Measurements from ENCODE around the gene DHCR24.

Gene DHCR24

DNA sequence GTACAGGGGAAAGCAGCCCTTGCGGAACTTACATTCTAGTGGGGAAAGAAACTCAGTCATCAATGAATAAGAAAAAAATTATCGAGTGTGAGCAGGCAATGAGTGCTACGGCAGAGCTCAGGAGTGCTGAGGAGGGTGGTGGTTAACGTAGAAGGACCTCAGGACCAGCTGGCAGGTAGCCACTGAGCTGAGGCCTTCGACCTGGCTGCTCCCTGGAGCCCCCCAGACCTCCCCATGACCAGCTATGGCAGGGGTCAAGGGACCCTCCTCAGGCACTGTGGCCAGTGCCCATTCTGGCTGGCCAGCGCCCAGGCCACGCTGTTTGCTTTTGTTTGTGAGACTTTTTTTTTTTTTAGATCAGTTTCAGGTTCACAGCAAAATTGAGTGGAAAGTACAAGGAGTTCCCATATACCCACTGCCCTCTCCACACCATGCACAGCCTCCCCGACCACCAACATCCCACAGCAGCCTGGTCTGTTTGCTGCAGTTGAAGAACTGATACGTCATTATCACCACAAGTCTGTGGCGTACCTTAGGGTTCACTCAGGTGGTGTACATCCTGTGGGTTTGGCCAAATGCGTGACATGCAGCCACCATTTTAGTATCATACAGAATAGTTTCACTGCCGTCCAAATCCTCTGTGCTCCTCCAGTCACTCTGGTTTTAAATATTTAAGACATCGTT is 74.1 kb downstream of the DHCR24 start:
- DNase-seq, result no peak

DNA sequence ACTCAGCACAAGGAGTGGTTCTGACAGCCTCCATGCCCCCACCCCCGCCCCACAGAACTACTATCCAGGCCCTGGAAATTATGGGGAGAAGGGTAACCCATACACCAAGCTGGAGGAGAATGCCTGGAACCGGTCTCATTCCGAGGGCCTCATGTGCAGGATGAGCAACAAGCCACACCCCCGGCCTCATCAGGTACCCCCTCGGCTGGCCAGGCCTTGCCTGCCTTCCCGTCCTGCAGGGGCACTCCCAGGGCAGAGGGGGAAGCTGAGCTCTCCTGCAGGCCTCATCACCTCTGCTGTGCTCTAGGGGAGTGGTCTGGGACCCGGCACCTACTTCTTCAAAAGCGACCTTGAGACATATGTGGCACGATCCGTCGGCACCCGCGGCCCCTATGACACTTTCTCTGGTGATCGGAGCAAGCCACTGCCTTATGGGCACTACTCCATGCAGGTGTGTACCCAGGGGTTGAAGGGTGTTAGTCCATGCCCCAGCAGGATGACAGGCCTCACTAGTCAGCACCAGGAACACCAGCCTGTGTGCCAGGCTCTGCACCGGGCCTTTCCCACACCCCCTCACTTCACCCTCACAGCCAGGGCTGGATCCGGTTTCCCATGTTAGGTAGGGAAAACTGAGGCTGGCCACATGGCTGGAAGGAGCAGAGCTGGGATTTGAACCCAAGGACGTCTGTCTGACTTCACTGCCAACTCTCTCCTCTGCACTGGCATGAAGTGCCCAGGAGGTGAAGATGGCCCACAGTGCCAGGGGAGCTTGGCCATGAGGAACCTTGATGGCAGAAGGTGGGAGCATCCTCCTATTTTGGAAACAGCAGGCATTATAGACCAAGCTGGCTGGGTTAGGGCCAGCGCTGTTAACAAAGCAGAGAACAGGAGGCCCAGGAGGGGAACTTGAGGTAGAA is 75.0 kb downstream of the DHCR24 start:
- DNase-seq, result no peak

DNA sequence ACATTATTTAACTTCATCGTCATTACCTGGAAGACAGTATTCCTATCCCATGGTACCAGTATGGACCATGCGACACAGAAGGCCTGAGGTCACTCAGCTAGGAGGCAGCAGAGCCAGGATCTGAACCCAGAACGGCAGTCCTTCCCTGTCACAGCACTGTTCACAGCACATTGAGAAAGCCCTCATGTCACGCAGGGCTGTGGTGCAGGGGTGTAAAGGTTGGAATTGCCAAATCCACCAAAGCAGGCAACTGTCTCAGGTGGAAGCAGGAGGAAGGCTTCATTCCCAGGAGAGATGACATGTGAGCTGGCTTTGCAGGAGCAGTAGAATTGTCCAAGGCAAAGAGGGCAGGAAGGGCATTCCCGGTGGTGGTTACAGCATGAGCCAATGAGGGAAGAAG is 75.9 kb downstream of the DHCR24 start:
- no peak for DNase-seq

DNA sequence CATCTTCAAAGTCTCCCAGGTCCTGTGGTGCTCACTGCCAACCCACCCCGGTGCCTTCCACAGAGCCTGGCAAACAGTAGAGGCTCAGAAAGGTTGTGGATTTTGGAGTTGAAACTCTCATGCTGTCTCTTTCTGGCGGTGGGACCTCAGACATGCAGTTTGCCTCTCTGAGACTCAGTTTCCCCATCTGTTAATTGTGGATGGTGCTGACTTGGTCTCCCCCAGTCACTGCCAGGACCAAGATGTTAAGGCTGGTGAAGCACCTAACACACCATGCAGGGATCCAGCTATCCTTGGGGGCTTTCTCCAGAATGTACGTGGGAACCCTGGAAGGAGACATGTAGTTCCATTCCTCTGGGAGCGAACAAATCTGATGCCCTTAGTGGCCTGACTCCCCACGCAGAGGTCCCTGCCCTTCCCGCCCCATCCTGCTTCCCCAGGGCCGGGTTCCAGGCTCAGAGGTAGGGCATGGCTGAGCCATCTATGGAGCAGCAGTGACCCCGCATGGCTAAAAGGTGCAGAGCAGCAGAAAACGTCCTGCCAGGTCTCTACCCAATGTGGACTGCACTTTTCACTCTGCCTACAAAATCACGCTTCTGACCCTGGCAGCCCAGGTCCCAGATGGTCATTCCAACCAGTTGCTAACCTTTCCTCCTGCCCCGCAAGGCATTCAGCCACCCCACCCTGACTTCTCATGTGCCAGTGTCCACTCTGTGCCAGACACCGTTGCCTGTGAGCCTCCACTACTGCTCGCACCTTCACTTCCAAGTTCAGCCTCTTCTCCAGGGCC is 76.6 kb downstream of the DHCR24 start:
- DNase-seq, result peak; percentile 55 to 67

DNA sequence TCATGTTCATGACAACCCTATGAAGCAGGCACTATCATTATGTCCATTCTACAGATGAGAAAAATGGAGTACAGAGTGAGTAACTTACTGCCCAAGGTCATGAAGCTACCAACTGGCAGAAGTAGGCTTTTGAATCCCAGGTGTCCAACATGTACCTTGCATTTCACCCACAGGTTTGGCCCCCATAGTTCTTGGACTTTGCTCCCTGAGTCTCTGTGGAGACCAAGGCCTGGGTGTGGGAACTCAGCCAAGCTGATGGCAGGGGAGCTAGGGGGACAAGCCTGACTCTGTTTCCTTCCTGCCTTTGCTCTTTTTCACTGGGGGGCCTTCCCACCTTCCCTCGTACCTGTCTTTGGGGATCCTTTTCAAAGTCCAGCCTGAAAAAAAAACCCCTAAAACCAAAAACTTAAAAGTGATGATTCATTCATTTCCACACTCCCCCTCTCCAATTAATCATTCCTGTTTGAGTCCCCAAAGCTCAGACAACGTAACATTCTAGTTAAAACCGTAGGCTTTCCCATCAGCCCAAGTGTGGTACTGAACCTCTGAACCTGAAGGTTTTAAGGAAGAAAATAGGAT is 77.4 kb downstream of the DHCR24 start:
- DNase-seq, result no peak

DNA sequence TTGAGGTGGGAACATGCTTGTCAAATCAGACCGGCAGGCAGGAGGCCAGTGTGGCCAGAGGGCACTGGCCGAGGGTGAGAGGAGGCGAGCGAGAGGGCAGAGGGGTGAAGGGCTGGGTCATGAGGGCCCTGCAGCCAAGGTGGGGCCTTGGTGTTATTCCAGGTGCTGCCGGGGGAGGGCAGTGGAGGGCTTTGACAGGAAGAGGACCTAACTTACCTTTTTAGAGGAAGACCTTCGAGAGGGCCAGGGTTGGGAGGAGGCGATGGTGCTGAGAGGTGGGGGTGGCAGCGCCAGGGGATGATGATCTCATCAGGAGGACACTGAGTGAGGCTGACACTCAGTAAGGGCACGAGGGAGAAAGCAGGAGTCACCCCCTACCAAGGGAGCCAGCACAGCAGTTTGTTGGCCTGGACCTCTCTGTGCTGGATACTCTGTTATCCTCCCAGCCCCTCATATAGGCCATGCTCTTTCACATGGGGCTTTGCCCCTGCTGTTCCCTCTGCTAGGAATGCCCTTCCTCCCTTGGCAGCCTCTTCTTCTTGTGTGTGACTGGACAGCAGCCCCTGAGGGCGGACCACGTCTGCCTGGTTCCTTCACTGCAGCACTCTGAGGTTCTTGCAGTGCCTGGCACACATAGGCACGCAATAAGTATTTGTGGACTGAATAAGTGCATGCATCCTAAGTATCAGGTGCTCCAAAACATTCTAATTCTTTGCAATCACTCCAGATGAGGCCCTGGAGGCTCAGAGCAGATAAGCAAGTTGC is 78.4 kb downstream of the DHCR24 start:
- no peak for DNase-seq

DNA sequence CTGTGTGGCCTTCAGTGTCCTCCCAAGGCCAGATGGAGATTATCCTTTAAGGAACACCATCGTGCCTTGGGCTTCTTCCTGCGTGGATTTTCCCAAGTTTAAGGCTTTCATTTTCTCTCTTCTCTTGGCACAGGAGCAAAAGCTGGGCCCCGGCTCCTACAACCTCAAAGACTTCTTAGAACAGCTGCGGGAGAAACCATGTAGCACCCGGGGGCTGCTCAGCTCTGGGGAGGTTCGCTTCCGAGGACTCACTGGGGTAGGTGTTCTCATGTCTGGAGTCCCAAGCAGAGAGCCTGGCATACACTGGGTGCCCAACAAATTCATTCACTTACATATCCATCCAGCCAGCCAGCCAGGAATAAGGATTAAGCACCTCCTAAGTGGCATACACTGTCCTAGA is 79.2 kb downstream of the DHCR24 start:
- no peak for DNase-seq

DNA sequence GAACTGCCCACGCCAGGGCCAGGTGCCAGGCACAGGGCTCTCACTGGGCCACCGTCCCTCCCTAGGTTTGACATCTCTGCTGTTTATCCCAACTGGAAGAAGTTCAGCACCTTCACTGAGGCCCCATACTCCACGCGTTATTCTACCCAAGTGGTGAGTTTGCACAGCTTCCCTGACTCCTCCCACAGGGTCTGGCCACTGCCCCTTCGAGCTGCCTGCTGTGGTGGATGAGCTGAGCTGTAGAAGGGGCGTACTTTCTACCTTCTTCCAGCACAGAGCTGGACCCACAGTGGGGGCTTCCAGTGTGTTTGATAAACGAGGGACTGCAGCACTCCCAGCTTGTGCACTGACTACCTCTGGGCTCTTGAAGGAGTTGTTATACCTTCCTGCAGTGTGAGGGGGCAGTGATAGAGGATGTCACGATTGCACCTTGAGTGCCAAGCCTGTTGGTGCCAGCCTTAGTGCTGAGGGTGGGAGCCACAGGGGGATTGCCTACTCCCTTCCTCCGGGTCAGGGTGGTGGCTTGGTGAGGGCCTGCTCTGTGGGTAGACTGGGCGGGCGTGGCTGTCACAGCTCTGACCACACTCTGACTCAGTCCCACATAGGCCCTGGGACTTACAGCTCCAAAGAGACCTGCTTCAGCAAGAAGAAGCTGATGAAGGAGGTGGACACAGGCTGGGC is 79.9 kb downstream of the DHCR24 start:
- no peak for DNase-seq

DNA sequence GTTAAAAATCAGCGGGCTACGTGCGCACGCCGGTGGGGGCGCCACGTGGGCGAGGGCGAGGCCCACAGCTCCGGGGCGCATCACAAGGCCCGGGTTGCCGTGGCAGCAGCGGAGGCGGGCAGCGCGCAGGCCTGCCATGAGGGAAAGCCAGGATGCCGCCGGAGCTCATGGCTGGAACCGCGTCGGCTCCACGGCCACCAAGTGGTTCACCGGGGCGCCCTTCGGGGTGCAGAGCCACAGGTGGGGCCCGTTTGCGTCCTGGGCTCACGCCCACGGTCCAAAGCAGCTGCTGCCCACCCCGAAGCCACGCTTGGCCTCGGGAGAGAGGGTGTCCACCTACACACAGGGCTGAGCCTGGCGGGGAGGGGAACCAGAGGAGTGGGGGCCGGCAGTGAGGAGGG is 81.0 kb downstream of the DHCR24 start:
- DNase-seq, result no peak

DNA sequence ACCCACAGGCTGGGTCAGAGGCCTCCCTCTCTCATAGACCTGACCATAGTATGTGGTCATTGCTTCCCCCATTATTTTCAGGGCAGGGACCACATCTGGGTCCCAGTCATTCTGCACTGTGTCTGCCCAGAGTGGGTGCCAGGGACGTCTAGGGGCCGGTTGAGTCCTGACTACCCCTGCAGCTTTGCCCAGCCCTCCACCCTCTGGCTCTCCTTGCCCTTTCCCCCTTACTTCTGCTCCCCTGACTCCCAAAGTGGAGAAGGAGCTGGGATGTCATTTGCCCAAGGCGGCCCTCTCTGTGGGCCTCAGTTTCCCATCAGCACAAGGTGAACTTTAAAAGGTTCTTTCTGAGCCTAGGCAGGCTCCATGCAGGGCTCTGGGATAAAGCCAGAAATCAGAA is 81.5 kb downstream of the DHCR24 start:
- no peak for DNase-seq

DNA sequence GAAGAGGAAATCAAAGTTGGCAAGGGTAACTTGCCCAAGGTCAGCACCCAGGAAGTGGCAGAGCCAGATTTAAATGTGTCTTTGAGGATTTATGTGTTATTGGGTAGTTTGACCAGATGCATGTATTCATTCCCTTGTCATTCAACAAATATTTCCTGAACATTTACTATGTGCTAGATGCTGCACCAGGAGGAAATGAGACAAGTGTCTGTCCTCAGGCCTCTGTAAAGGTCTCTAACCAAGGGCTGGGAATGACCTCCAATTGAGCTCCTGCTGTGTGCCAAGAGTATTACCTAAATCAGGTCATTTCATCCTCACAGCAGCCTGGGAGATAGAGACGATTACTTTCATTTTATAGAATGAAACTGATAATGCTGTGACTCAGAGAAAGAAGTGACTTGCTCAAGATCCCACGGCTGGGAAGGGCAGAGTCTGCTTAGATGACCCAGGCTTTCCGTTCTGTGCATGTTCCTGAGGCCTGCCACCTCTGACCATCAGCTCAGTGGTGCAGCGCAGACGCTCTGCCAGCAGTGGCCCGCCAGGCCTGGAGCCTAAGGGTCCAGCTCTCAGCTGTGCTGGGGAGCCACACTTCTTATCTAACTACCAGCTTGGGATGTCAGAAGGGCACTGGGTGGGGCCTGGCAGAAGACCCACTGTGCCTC is 82.4 kb downstream of the DHCR24 start:
- no peak for DNase-seq

DNA sequence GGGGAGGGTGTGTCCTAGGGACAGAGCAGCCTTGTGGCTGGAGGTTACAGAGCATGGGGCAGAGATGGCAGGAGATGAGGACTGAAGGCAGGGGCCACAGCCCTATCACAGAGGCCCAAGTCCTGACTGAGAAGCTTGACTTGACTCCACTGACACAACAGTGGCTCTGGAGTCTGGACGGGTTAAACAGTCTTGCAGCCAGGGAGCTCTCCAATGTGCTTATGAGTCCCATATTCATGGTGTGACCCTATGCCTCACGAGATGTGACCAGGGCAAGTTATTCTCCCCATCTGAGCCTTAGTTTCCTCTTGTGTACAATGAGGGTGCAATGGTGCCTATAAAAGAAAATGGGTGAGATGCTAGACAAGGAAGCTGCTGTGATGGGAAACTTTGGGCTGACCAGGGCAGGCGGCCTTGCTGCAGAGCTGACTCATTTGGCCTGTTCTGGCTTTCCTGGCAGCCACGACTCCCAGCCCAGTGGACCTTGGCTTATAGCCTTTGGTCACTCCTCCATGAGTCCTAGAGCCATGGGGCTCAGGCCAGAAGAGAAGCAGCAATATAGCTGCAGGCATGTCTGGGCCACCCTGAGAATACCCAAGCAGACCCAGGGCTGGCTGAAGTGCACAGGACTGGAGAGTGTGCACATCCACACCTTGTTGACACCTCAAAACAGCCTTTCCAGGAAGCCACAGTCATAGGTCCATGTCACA is 83.1 kb downstream of the DHCR24 start:
- no peak for DNase-seq

DNA sequence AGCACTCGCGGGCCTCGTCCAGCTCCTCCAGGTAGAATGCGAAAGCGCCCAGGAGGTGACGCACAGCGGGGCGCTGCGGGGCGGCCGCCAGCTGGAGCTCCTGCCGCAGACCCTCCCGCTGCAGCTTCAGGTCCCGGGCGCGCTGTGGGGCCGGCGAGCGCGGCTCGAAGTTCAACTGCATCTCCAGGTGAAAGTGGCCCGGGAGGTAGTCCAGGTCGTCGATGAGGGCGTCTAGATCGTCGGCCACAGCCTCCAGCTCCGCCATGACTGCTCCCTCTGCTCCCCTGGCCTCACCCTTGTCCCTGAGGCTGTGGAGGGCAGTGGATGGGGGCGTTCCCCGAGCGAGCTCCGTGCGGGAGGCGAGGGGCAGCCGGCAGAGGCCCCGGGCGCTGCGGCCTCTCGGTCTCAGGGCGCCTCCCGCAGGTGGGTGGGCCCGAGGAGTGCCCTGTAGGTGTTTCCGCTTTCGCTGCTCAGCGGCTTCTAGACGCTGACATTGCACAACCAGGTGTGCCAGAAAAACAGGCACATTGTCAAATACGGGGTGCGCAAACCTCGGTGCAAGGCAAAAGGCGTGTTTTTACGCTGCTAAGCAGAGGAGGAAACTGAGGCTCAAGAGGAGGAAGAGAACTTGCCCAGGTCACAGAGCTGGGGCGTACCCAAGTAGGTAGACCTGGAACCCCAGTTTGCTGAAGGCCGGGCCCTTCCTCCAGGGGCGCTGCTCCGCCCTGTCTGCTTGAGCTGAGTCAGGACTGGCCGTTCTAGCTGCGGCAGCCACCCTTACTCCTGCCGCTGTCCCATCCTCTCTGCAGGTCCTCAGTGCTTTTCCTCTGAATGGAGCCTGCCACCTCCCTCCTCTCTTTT is 85.9 kb downstream of the DHCR24 start, which contains the start of gene TTC22:
TTC22 (minus strand) TSS at position 425 of the 861 bp plus-strand sequence; CDS start at position 265, 160 bp downstream.
- DNase-seq, result peak; percentile 65 to 66

DNA sequence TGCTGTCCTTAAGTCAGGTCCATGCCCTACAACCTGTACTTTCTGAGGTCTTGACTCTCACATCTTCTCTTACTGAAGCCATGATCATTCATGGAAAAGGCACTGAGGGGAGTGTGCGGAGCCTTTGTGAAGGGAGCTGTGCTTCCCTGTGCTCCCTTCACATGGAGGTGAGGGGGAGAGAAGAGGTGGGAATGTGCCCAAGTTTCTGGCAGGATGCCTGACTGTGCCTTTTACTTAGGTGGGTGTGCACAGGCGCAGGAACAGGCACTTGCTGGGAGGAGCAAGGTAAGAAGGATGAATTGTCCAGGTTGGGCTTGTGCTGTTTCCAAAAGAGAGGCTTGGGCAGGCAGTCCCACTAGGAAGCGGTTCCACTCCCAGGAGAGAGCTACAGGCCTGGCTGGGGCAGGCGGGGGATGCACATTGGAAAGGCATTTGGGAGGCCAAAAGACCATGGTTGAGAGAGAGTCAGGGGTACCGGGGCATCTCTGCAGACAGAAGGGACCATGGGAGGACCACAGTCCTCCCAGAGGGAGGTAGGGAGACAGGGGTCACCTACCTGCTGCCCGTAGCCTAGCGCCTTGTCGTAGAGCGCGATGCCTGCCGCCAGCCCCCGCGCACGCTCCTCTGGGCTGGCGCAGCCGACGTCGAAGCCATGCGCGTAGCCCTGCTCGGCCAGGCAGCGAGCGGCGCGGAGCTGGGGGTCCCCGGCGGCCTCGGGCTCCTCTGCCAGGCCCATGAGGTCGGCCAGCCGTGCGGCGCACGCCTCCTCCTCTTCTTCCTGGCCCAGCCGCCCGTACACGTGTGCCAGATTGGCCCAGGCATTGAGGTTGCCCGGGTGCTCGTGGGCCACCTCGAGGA is 86.7 kb downstream of the DHCR24 start:
- DNase-seq, result no peak

All from activated CD4-positive, alpha-beta T cell treated with anti-CD3 and anti-CD28 coated beads, Interleukin-2, amount 50 U/mL, for 4 hours (primary cell).